HCEC 1CT (cell line): ENCODE measurements around the gene SPSB3.

Experiments
- DNase-seq: peaks from one replicate; pipeline ENCODE4 v3.0.0-alpha.2; 2017

SPSB3 gene

GRCh38 chr16:1762196-1762878 is 20.0 kb downstream of the SPSB3 start:
- no peak for DNase-seq

GRCh38 chr16:1761751-1762150 is 20.6 kb downstream of the SPSB3 start:
- no peak for DNase-seq

- DNase-seq, result no peak
Measured at GRCh38 chr16:1760911-1761310, 21.5 kb downstream of the SPSB3 start.

GRCh38 chr16:1759511-1759910 is 22.9 kb downstream of the SPSB3 start:
- DNase-seq, result no peak

GRCh38 chr16:1758923-1759322 is 23.4 kb downstream of the SPSB3 start:
- DNase-seq, result no peak

- DNase-seq, result no peak
Measured at GRCh38 chr16:1757714-1758461, 24.5 kb downstream of the SPSB3 start.

- no peak for DNase-seq
Measured at GRCh38 chr16:1754204-1754603, 28.2 kb downstream of the SPSB3 start.

GRCh38 chr16:1752853-1753252 is 29.5 kb downstream of the SPSB3 start:
- no peak for DNase-seq

- DNase-seq, result no peak
Measured at GRCh38 chr16:1751946-1752345, 30.4 kb downstream of the SPSB3 start.

- peak; percentile 48 for DNase-seq
Measured at GRCh38 chr16:1749152-1750117, 32.9 kb downstream of the SPSB3 start.

- no peak for DNase-seq
Measured at GRCh38 chr16:1747934-1748333, 34.4 kb downstream of the SPSB3 start.

- DNase-seq, result no peak
Measured at GRCh38 chr16:1746693-1747195, 35.6 kb downstream of the SPSB3 start.

GRCh38 chr16:1745900-1746692 is 36.3 kb downstream of the SPSB3 start:
- no peak for DNase-seq

- DNase-seq, result no peak
Measured at GRCh38 chr16:1745181-1745899, 37.0 kb downstream of the SPSB3 start.

GRCh38 chr16:1744338-1744840 is 38.0 kb downstream of the SPSB3 start:
- no peak for DNase-seq

- no peak for DNase-seq
Measured at GRCh38 chr16:1743376-1744337, 38.7 kb downstream of the SPSB3 start.

GRCh38 chr16:1741553-1742165 is 40.7 kb downstream of the SPSB3 start:
- DNase-seq, result no peak

GRCh38 chr16:1740781-1741490 is 41.4 kb downstream of the SPSB3 start:
- no peak for DNase-seq

- no peak for DNase-seq
Measured at GRCh38 chr16:1740234-1740633, 42.1 kb downstream of the SPSB3 start.
